GM23338 (cell line): ENCODE data around the gene UXS1.

Experiments used
- CTCF ChIP-seq, 2 experiments: fragments of 200-600 bp in 1 of 2; sonication (generic) in 1 of 2; conservative IDR thresholded peaks; 2 replicates each; pipeline versions ENCODE4 v1.5.1 to v1.6.1; 2016 to 2017; ENCODE audit warnings: antibody characterized with exemption in 2 of 2, low read depth in 2 of 2, mild to moderate bottlenecking in 2 of 2, moderate library complexity in 1 of 2
- REST ChIP-seq: IDR thresholded peaks from one replicate; pipeline ENCODE4 v1.6.1; 2018; ENCODE audit warnings: antibody characterized with exemption; ENCODE audit not compliant: unreplicated experiment

- TF ChIP-seq CTCF (conservative IDR thresholded peaks at IDR 0.05; ENCODE audit: low read depth in 2 of 2) (no peak), REST (no peak)
Measured at GRCh38 chr2:106195981-106196380, 1.9 kb upstream of the UXS1 start.
